ENCODE data around the gene MZB1.
"Not testable (repeated sequence)": the region's sequence is repeated elsewhere in the genome, so short reads cannot be mapped to it uniquely, and the experiment has no call there.

MZB1 gene

GRCh38 chr5:139374909-139375308 lies 14.8 kb downstream of the MZB1 start:
- no peak for DNase-seq (ENCODE audit: low read depth in 3 of 3)

GRCh38 chr5:139371482-139372435 lies 18.0 kb downstream of the MZB1 start:
- DNase-seq (ENCODE audit: low read depth in 3 of 3) = no peak

DNA sequence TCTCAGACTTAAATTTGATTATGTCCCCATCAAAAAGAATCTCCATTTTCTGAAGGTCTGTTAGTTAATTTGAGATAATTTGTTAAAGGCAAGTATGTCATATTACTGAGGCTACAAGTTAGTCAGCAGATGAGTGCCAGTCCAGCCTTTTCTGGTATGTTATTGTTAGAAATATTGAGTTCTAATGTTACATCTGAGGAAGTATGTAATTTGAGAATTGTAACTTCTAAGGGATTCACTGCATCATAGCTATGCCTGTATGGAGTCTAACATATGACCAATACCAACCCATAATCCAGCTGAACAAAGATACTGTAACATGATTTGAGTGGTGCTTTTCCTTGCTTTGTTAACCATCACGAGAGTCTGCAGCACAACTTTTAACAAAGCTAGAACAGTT lies 20.5 kb downstream of the MZB1 start:
- DNase-seq (ENCODE audit: low read depth in 3 of 3) = no peak

- no peak for DNase-seq (ENCODE audit: low read depth in 3 of 3)
Measured at GRCh38 chr5:139368613-139369012, 21.1 kb downstream of the MZB1 start.

DNA sequence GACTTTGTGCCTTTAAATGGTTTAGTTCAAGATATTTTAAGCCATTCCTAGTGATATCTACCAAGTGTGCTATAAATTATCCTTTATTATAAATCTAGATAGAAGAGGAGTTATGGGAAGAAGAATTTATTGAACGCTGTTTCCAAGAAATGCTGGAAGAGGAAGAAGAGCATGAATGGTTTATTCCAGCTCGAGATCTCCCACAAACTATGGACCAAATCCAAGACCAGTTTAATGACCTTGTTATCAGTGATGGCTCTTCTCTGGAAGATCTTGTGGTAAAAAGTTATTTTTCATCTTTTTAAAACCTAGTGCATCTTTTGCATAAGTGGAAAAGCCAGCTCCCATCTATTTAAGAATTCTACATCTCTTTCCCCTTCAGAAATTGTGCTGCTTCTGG lies 25.2 kb downstream of the MZB1 start:
- no peak for DNase-seq (ENCODE audit: low read depth in 3 of 3)

- DNase-seq (ENCODE audit: low read depth in 3 of 3) = no peak
Measured at GRCh38 chr5:139363937-139364336, 25.8 kb downstream of the MZB1 start.

DNA sequence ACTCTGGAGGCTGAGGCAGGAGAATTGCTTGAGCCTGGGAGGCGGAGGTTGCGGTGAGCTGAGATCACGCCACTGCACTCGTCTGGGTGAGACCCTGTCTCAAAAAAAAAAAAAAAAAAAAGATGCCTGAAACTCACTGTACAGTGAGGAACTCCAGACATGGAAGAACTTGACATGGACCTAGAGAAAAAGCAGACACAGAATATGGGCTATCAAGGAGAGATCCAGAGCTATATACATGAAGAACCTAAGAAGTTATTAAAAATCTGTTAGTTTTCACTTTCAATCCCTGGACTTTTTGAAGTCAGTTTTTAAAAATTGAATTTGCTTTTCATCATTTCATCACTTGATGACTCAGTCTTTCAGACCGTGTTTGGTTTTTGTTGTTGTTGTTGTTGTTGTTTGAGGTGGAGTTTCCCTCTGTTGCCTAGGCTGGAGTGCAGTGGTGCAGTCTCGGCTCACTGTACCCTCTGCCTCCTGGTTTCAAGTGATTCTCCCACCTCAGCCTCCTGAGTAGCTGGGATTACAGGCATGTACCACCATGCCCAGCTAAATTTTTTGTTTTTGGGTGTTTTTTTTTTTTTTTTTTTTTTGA lies 27.8 kb downstream of the MZB1 start:
- no peak for DNase-seq (ENCODE audit: low read depth in 3 of 3)

- no peak for DNase-seq (ENCODE audit: low read depth in 3 of 3)
Measured at GRCh38 chr5:139360384-139360783, 29.3 kb downstream of the MZB1 start.

- no peak for DNase-seq (ENCODE audit: low read depth in 3 of 3)
Measured at GRCh38 chr5:139358064-139358463, 31.6 kb downstream of the MZB1 start.

DNA sequence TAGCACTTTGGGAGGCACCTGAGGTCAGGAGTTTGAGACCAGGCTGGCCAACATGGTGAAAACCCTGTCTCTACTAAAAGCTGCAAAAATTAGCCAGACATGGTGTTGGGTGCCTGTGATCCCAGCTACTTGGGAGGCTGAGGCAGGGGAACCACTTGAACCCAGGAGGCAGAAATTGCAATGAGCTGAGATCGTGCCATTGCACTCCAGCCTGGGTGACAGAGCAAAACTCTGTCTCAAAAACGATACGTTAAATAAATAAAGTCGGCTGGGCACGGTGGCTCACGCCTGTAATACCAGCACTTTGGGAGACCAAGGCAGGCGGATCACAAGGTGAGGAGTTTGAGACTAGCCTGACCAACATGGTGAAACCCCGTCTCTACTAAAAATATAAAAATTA lies 33.8 kb downstream of the MZB1 start:
- not testable (repeated sequence) for DNase-seq (ENCODE audit: low read depth in 3 of 3)

DNA sequence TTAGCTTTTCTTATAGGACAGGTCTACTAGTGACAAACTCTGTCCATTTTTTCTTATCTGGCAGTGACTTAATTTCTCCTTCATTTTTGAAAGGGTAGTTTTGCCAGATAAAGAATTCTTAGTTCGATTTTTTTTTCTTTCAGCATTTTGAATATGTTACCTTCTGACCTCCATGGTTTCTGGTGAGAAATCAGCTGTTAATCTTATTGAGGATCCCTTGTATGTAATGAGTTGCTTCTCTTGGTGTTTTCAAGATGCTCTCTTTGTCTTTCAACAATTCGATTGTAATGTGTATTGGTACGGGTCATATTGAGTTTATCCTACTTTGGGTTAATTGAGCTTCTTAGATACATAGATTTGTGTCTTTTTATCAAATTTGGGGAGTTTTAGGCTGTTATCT lies 35.5 kb downstream of the MZB1 start:
- DNase-seq (ENCODE audit: low read depth in 3 of 3) = no peak

GRCh38 chr5:139347863-139348262 lies 41.9 kb downstream of the MZB1 start:
- not testable (repeated sequence) for DNase-seq (ENCODE audit: low read depth in 3 of 3)

GRCh38 chr5:139345442-139345841 lies 44.3 kb downstream of the MZB1 start:
- DNase-seq (ENCODE audit: low read depth in 3 of 3) = not testable (repeated sequence)

DNA sequence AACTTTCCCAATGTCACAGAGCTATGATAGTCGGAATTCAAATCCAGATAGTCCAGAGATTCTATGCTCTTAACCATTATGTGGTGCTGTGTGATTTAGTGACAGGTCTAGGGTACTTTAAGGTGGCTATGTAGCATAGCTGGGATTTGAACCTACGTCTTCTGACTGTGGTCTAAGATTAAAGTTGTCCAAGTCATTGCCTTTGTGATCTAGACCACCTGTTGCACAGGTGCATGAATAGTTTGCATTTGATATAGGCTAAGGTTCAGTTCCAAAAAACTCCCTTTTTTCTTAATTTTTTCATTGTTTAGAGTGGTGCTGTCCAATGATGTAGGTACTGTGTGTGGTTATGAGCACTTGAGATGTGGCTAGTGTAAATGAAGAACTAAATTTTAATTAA lies 45.5 kb downstream of the MZB1 start:
- no peak for DNase-seq (ENCODE audit: low read depth in 3 of 3)

DNA sequence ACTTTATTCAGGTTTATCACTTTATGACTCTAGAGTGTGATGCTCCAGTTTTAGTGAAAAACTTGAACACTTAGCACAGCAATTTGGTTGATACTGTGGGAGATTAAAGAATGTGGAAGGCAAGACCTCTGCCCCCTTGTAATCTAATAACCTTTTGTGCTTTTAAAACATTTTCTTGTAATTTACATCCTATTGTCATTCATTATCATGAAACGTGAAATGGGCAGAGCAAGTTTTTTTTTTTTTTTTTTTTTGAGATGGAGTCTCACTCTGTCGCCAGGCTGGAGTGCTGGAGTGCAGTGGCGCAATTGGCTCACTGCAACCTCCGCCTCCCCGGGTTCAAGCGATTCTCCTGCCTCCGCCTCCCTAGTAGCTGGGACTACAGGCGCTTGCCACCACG lies 46.2 kb downstream of the MZB1 start:
- no peak for DNase-seq (ENCODE audit: low read depth in 3 of 3)

DNA sequence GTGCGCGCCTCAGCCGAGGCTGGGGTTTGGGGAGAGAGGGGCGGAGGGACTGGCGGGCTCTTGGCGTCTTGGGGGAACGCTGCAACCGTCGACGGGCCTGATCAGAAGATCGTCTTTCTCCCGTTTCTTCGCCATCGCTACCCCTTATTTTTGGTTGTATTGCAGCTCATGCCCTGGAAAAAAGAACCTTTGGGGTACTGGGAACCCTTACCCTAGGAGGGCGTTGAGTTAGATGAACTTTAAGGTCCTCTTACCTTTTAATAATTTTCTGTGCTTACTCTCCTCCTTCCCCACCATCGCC lies 47.3 kb downstream of the MZB1 start:
- DNase-seq (ENCODE audit: low read depth in 3 of 3) = peak in 1 of 3 experiments; percentile 61

GRCh38 chr5:139341689-139342422 lies 47.9 kb downstream of the MZB1 start, which contains the start of gene PAIP2:
PAIP2 (plus strand) TSS chr5:139341854; CDS start chr5:139363785, 21,931 bp downstream.
- peak; percentile 93 to 94 (median 94) for DNase-seq (ENCODE audit: low read depth in 3 of 3)

- DNase-seq (ENCODE audit: low read depth in 3 of 3) = no peak
Measured at GRCh38 chr5:139341187-139341688, 48.5 kb downstream of the MZB1 start.

GRCh38 chr5:139340051-139340450 lies 49.7 kb downstream of the MZB1 start:
- no peak for DNase-seq (ENCODE audit: low read depth in 3 of 3)

Measured in stimulated activated CD4-positive, alpha-beta T cell treated with anti-CD3 and anti-CD28 coated beads, TNF-alpha, amount 100 ng/mL, for 4 hours (primary cell).